Gastrocnemius medialis (tissue), 4 donors: Measurements from ENCODE around the gene GIMAP7.
"Not testable (repeated sequence)": the region's sequence is repeated elsewhere in the genome, so short reads cannot be mapped to it uniquely, and the experiment has no call there.

Experiments
- CTCF ChIP-seq, 5 experiments: fragments of 450-650 bp in 3 of 5; fragments of 200-600 bp in 2 of 5; sonication (generic) in 2 of 5; IDR thresholded peaks in 4 of 5; conservative IDR thresholded peaks in 1 of 5; 1 replicate in 4 of 5; 2 replicates in 1 of 5; pipeline ENCODE4 v1.5.1; 2016 to 2019; ENCODE audit warnings: antibody characterized with exemption in 5 of 5, mild to moderate bottlenecking in 3 of 5, moderate library complexity in 3 of 5
- POLR2A ChIP-seq, 2 donors: fragments of 450-650 bp; IDR thresholded peaks; one replicate each; pipeline ENCODE4 v1.6.1; 2017; ENCODE audit warnings: antibody characterized with exemption in 2 of 2, mild to moderate bottlenecking in 2 of 2, moderate library complexity in 2 of 2

GRCh38 chr7:150522931-150523330 is 8.3 kb downstream of the GIMAP7 start:
- not testable (repeated sequence) for TF ChIP-seq POLR2A (IDR thresholded peaks at IDR 0.05); CTCF (IDR thresholded peaks at IDR 0.05 in 4 of 5, conservative IDR thresholded peaks at IDR 0.05 in 1 of 5)
